Progenitor cell of endocrine pancreas (in vitro differentiated cells): ENCODE results near the gene TMEM151A. TPM values are rescaled to one million over a fixed set of nuclear protein-coding genes. Genes with fewer than 3 reads are reported as not detected.

Experiments
- DNase-seq: peaks from one replicate; pipeline ENCODE4 v3.0.0; 2021; ENCODE audit warnings: low spot score; ENCODE audit not compliant: unreplicated experiment
- H3K27ac Mint-ChIP-seq: 2 replicates; pipeline ENCODE4 v1.8.0; 2021; ENCODE audit warnings: mild to moderate bottlenecking, moderate library complexity, mixed read lengths
- H3K27me3 Mint-ChIP-seq: 2 replicates; pipeline ENCODE4 v1.8.0; 2021; ENCODE audit warnings: mixed read lengths
- H3K36me3 Mint-ChIP-seq: 2 replicates; pipeline ENCODE4 v1.8.0; 2022; ENCODE audit warnings: mixed read lengths; ENCODE audit not compliant: insufficient read depth
- H3K4me1 Mint-ChIP-seq: 2 replicates; pipeline ENCODE4 v1.8.0; 2021; ENCODE audit warnings: low read depth, mixed read lengths
- H3K4me3 Mint-ChIP-seq: 2 replicates; pipeline ENCODE4 v1.8.0; 2021; ENCODE audit warnings: low read depth, mild to moderate bottlenecking, moderate library complexity, mixed read lengths
- H3K9me3 Mint-ChIP-seq: 2 replicates; pipeline ENCODE4 v1.8.0; 2021; ENCODE audit warnings: low read depth, mixed read lengths
- total RNA-seq: library from RNA; stranded (reverse); gene quantifications from 2 replicates; pipeline ENCODE4 v1.2.1, GENCODE V29; 2021
- TF ChIP-seq, protein P1 (sequence below): fragments of 200-600 bp; sonication (generic); IDR thresholded peaks from one replicate; pipeline ENCODE4 v1.5.0; 2021; ENCODE audit warnings: antibody characterized with exemption, mild to moderate bottlenecking; ENCODE audit not compliant: unreplicated experiment

Gene TMEM151A
- total RNA-seq, 1 donor from 2014 or later: 0.57 TPM

GRCh38 chr11:66259956-66260355, 31.7 kb upstream of the TMEM151A start:
- Mint-ChIP-seq H3K27ac (no peak overlapping the region), H3K4me1 (peaks cover 11% of the 10 kb centered on the region), H3K9me3 (no peaks in the 10 kb centered on the region), H3K27me3 (no peaks in the 10 kb centered on the region), H3K36me3 (peaks cover 13% of the 10 kb centered on the region), H3K4me3 (no peak overlapping the region)
- DNase-seq: no peak
- TF ChIP-seq, protein P1, sequence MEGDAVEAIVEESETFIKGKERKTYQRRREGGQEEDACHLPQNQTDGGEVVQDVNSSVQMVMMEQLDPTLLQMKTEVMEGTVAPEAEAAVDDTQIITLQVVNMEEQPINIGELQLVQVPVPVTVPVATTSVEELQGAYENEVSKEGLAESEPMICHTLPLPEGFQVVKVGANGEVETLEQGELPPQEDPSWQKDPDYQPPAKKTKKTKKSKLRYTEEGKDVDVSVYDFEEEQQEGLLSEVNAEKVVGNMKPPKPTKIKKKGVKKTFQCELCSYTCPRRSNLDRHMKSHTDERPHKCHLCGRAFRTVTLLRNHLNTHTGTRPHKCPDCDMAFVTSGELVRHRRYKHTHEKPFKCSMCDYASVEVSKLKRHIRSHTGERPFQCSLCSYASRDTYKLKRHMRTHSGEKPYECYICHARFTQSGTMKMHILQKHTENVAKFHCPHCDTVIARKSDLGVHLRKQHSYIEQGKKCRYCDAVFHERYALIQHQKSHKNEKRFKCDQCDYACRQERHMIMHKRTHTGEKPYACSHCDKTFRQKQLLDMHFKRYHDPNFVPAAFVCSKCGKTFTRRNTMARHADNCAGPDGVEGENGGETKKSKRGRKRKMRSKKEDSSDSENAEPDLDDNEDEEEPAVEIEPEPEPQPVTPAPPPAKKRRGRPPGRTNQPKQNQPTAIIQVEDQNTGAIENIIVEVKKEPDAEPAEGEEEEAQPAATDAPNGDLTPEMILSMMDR: no peak

DNA sequence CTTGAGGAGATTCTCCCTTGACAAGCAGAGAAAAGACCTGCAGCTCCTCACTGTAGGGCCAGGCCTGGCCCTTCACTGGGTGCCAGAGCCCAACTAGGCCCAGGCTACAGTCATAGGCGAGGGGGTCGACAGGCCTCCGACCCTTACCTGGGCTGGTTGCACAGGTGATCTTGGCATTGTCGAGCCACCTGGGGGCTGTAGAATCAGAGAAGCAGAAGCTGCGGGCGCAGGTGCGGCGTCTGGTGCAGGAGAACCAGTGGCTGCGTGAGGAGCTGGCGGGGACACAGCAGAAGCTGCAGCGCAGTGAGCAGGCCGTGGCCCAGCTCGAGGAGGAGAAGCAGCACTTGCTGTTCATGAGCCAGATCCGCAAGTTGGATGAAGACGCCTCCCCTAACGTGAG, 30.1 kb upstream of the TMEM151A start:
- DNase-seq: no peak
- no peak overlapping the region for H3K27ac Mint-ChIP-seq
- no peaks in the 10 kb centered on the region for H3K9me3 Mint-ChIP-seq
- H3K4me1 Mint-ChIP-seq: peaks cover 11% of the 10 kb centered on the region
- TF ChIP-seq, protein P1: no peak
- peaks cover 13% of the 10 kb centered on the region for H3K36me3 Mint-ChIP-seq
- no peak overlapping the region for H3K4me3 Mint-ChIP-seq
- H3K27me3 Mint-ChIP-seq: no peaks in the 10 kb centered on the region

- no peaks in the 10 kb centered on the region for H3K9me3 Mint-ChIP-seq
- H3K36me3 Mint-ChIP-seq: peaks cover 15% of the 10 kb centered on the region
- DNase-seq: no peak
- no peak overlapping the region for H3K27ac Mint-ChIP-seq
- H3K4me1 Mint-ChIP-seq: peaks cover 9% of the 10 kb centered on the region
- TF ChIP-seq, protein P1: no peak
- no peaks in the 10 kb centered on the region for H3K27me3 Mint-ChIP-seq
- H3K4me3 Mint-ChIP-seq: no peak overlapping the region
These were observed 29.5 kb upstream of the TMEM151A start for GRCh38 chr11:66262191-66262590.

GRCh38 chr11:66262696-66263095, 29.0 kb upstream of the TMEM151A start:
- H3K27ac Mint-ChIP-seq: no peak overlapping the region
- H3K9me3 Mint-ChIP-seq: no peaks in the 10 kb centered on the region
- peaks cover 15% of the 10 kb centered on the region for H3K36me3 Mint-ChIP-seq
- H3K4me3 Mint-ChIP-seq: no peak overlapping the region
- TF ChIP-seq, protein P1: no peak
- H3K4me1 Mint-ChIP-seq: peaks cover 10% of the 10 kb centered on the region
- no peaks in the 10 kb centered on the region for H3K27me3 Mint-ChIP-seq
- no peak for DNase-seq

DNA sequence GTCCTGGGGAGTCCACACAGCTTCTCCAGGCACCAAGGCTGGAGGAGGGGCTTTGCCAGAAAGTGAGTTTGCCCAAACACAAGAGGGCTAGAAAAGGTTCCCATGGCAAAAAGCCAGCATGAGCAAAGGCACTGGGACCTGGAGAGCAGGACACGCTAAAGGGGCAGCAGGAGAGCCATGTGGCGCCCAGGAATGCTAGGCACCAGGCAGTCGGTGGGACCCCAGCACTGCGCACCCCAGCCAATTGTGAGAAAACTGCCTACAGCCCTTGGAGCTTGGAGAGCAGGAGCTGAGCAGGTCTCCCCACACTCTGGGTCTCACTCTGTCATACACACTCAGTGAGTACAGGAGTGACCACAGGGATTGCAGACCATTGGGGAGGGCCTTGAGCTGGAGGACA, 28.5 kb upstream of the TMEM151A start:
- Mint-ChIP-seq H3K4me3 (no peak overlapping the region), H3K36me3 (peaks cover 15% of the 10 kb centered on the region), H3K9me3 (no peaks in the 10 kb centered on the region), H3K27me3 (no peaks in the 10 kb centered on the region), H3K27ac (no peak overlapping the region), H3K4me1 (peaks cover 12% of the 10 kb centered on the region)
- DNase-seq: no peak
- TF ChIP-seq, protein P1: no peak
